Hepatocyte (in vitro differentiated cells): ENCODE results near the gene HLF. TPM values are rescaled to one million over a fixed set of nuclear protein-coding genes. Genes with fewer than 3 reads are reported as not detected.

Experiments used
- DNase-seq: peaks from one replicate; pipeline ENCODE4 v3.0.0-alpha.2; 2016; ENCODE audit warnings: low spot score
- H2AFZ ChIP-seq: fragments of 200-600 bp; sonication (generic); 2 replicates; pipeline ENCODE4 v1.6.0; 2016; ENCODE audit warnings: antibody characterized with exemption, mild to moderate bottlenecking
- H3K27ac ChIP-seq: fragments of 200-600 bp; sonication (generic); 2 replicates; pipeline ENCODE4 v1.5.1; 2016; ENCODE audit warnings: mild to moderate bottlenecking
- H3K27me3 ChIP-seq: fragments of 200-600 bp; sonication (generic); 2 replicates; pipeline ENCODE4 v1.6.1; 2016
- H3K36me3 ChIP-seq: fragments of 200-600 bp; sonication (generic); replicated peaks from 2 replicates; pipeline ENCODE4 v1.5.1; 2016; ENCODE audit warnings: low read depth; ENCODE audit not compliant: insufficient read depth
- H3K4me1 ChIP-seq: fragments of 200-600 bp; sonication (generic); 2 replicates; pipeline ENCODE4 v1.5.1; 2016; ENCODE audit warnings: mild to moderate bottlenecking, moderate library complexity; ENCODE audit not compliant: insufficient read depth
- H3K4me2 ChIP-seq: fragments of 200-600 bp; sonication (generic); 2 replicates; pipeline ENCODE4 v1.6.0; 2016
- H3K4me3 ChIP-seq: fragments of 200-600 bp; sonication (generic); 2 replicates; pipeline ENCODE4 v1.5.1; 2016; ENCODE audit warnings: mild to moderate bottlenecking
- H3K79me2 ChIP-seq: fragments of 200-600 bp; sonication (generic); 2 replicates; pipeline ENCODE4 v1.6.0; 2017; ENCODE audit warnings: mild to moderate bottlenecking
- H3K9me2 ChIP-seq: fragments of 200-600 bp; sonication (generic); replicated peaks from 2 replicates; pipeline ENCODE4 v1.6.0; 2017; ENCODE audit warnings: mild to moderate bottlenecking; ENCODE audit not compliant: insufficient read depth
- H3K9me3 ChIP-seq: fragments of 200-600 bp; sonication (generic); 2 replicates; pipeline ENCODE4 v1.5.1; 2016; ENCODE audit warnings: low read depth, mild to moderate bottlenecking
- H4K20me1 ChIP-seq: fragments of 200-600 bp; sonication (generic); 2 replicates; pipeline ENCODE4 v1.6.0; 2016; ENCODE audit warnings: mild to moderate bottlenecking; ENCODE audit not compliant: insufficient read depth, poor library complexity, severe bottlenecking
- EZH2 ChIP-seq: fragments of 200-600 bp; sonication (generic); IDR thresholded peaks from 2 replicates; pipeline ENCODE4 v1.6.1; 2016; ENCODE audit warnings: antibody characterized with exemption, mild to moderate bottlenecking, borderline replicate concordance
- EZH2phosphoT487 ChIP-seq: fragments of 200-600 bp; sonication (generic); IDR thresholded peaks from one replicate; pipeline ENCODE4 v1.6.1; 2018; ENCODE audit warnings: antibody characterized with exemption, mild to moderate bottlenecking, low read depth, moderate library complexity; ENCODE audit not compliant: unreplicated experiment, severe bottlenecking
- WGBS: methylation state at CpG from one replicate; pipeline ENCODE4 v1.1.6; 2016; ENCODE audit warnings: low lambda C conversion rate; ENCODE audit errors: missing lambda C conversion rate; 5-methylcytosine and 5-hydroxymethylcytosine counted together
- polyA plus RNA-seq: library from polyadenylated mRNA; unstranded; fragments of >200 nt; fragmentation: Nextera tagmentation; extraction: Ambion mirVana; gene quantifications from 2 replicates; pipeline ENCODE4 v1.2.1, GENCODE V29; 2016
- total RNA-seq: library from RNA; depleted of rRNA; stranded (reverse); fragments of >200 nt; gene quantifications from 2 replicates; pipeline ENCODE4 v1.2.3, GENCODE V29; 2014
- TF ChIP-seq, protein P1 (sequence below): fragments of 200-600 bp; sonication (generic); IDR thresholded peaks from 2 replicates; pipeline ENCODE4 v1.5.1; 2016; ENCODE audit warnings: antibody characterized with exemption, mild to moderate bottlenecking; ENCODE audit not compliant: poor library complexity

The HLF gene
- total and polyA plus RNA-seq, 2 experiments from 2014 or later, result 0.48 to 0.60 TPM

DNA sequence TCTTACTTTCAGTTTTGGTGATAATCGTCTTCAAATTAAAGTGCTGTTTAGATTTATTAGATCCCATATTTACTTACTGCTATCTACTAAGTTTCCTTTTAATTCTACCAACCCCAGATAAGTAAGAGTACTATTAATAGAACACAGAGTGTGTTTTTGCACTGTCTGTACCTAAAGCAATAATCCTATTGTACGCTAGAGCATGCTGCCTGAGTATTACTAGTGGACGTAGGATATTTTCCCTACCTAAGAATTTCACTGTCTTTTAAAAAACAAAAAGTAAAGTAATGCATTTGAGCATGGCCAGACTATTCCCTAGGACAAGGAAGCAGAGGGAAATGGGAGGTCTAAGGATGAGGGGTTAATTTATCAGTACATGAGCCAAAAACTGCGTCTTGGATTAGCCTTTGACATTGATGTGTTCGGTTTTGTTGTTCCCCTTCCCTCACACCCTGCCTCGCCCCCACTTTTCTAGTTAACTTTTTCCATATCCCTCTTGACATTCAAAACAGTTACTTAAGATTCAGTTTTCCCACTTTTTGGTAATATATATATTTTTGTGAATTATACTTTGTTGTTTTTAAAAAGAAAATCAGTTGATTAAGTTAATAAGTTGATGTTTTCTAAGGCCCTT is 56.8 kb downstream of the HLF start:
- peak overlapping the region; percentile 57 for H3K4me2 ChIP-seq
- WGBS, result 48% methylated on average over 6 of the region's 6 CpGs

GRCh38 chr17:55322453-55322985 is 57.8 kb downstream of the HLF start:
- DNase-seq, result no peak
- Histone ChIP-seq H2AFZ (no peak overlapping the region), H3K4me3 (no peak overlapping the region), H3K36me3 (no peaks in the 10 kb centered on the region), H3K9me3 (no peaks in the 10 kb centered on the region), H3K27me3 (no peaks in the 10 kb centered on the region), H3K27ac (no peak overlapping the region), H3K4me1 (peaks cover 6% of the 10 kb centered on the region), H3K79me2 (no peaks in the 10 kb centered on the region), H3K9me2 (no peaks in the 10 kb centered on the region), H3K4me2 (no peak overlapping the region), H4K20me1 (no peaks in the 10 kb centered on the region)
- 70% methylated on average over 11 of the region's 11 CpGs for WGBS
- no peak for TF ChIP-seq EZH2phosphoT487
- TF ChIP-seq, protein P1, sequence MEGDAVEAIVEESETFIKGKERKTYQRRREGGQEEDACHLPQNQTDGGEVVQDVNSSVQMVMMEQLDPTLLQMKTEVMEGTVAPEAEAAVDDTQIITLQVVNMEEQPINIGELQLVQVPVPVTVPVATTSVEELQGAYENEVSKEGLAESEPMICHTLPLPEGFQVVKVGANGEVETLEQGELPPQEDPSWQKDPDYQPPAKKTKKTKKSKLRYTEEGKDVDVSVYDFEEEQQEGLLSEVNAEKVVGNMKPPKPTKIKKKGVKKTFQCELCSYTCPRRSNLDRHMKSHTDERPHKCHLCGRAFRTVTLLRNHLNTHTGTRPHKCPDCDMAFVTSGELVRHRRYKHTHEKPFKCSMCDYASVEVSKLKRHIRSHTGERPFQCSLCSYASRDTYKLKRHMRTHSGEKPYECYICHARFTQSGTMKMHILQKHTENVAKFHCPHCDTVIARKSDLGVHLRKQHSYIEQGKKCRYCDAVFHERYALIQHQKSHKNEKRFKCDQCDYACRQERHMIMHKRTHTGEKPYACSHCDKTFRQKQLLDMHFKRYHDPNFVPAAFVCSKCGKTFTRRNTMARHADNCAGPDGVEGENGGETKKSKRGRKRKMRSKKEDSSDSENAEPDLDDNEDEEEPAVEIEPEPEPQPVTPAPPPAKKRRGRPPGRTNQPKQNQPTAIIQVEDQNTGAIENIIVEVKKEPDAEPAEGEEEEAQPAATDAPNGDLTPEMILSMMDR, result no peak
- TF ChIP-seq EZH2, result no peak

More for the DNA sequence above, 56.8 kb downstream of the HLF start:
- Histone ChIP-seq H3K9me3 (no peaks in the 10 kb centered on the region), H3K4me3 (no peak overlapping the region), H3K36me3 (no peaks in the 10 kb centered on the region), H2AFZ (no peak overlapping the region), H3K9me2 (no peaks in the 10 kb centered on the region), H3K27ac (peak overlapping the region; percentile 12), H3K79me2 (no peaks in the 10 kb centered on the region), H3K4me1 (peaks cover 6% of the 10 kb centered on the region), H4K20me1 (no peaks in the 10 kb centered on the region), H3K27me3 (no peaks in the 10 kb centered on the region)
- TF ChIP-seq EZH2phosphoT487 (no peak), EZH2 (no peak)
- TF ChIP-seq, protein P1, result no peak
- DNase-seq, result no peak

- Histone ChIP-seq H2AFZ (no peak overlapping the region), H3K36me3 (no peaks in the 10 kb centered on the region), H3K27ac (no peak overlapping the region), H3K79me2 (no peaks in the 10 kb centered on the region), H3K4me3 (no peak overlapping the region), H3K27me3 (no peaks in the 10 kb centered on the region), H3K9me3 (no peaks in the 10 kb centered on the region), H3K9me2 (no peaks in the 10 kb centered on the region), H3K4me2 (no peak overlapping the region), H4K20me1 (no peaks in the 10 kb centered on the region), H3K4me1 (peaks cover 6% of the 10 kb centered on the region)
- WGBS, result 97% methylated on average over 7 of the region's 7 CpGs
- TF ChIP-seq EZH2phosphoT487 (no peak), EZH2 (no peak)
- TF ChIP-seq, protein P1, result no peak
- no peak for DNase-seq
Measured at GRCh38 chr17:55323518-55324295, 58.9 kb downstream of the HLF start.
